Central memory CD4-positive, alpha-beta T cell (primary cell): ENCODE results near the gene ACADM.
"Not testable (repeated sequence)": the region's sequence is repeated elsewhere in the genome, so short reads cannot be mapped to it uniquely, and the experiment has no call there.

Experiments used
- DNase-seq: peaks from one replicate; pipeline ENCODE4 v3.0.0; 2022

ACADM gene

DNA sequence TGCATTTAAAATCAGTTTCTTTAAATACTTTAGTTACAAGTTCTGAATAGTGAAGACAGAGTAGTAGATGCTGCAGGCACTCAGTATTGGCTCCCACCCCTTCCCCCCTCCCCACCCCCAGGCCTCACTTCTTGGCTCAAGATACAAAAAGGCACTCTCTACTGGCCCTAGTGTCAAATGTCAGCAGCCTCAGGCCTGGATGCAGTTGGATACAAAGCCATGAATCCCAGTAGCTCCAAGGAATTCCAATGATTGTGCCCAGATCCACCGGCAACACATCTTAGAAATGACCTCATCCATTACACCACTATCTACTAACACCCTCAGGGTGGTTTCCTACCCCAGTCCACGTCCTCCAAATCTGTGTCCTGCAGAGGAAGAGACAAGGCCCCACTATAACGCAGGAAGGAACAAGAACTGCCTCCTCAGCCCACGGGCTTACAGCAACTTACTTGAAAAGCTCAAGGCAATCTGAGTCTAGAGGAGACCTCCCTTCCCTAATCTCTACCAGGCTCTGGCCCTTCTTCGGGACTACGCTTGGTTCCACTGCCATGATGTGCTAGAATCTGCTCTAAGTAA is 17.6 kb downstream of the ACADM start:
- no peak for DNase-seq

DNA sequence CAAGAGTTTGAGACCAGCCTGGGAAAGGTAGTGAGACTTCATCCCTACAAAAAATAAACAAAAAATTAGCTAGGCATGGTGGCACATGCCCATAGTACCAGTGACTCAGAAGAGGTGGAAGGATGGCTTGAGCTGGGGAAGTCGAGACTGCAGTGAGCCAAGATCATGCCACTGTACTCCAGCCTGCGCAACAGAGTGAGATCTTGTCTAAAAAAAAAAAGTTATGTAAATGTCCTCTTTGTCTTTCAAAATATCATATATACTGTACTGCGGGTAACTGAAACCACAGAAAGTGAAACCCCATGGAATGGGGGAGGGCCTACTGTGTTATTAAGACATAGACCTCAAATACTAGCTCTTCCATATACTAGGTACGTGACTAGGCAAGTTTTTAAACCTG is 20.8 kb downstream of the ACADM start:
- DNase-seq, result no peak

DNA sequence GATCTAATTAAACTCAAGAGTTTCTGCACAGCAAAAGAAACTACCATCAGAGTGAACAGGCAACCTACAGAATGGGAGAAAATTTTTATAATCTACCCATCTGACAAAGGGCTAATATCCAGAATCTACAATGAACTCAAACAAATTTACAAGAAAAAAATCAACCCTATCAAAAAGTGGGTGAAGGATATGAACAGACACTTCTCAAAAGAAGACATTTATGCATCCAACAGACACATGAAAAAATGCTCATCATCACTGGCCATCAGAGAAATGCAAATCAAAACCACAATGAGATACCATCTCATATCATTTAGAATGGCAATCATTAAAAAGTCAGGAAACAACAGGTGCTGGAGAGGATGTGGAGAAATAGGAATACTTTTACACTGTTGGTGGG is 32.7 kb downstream of the ACADM start:
- not testable (repeated sequence) for DNase-seq

DNA sequence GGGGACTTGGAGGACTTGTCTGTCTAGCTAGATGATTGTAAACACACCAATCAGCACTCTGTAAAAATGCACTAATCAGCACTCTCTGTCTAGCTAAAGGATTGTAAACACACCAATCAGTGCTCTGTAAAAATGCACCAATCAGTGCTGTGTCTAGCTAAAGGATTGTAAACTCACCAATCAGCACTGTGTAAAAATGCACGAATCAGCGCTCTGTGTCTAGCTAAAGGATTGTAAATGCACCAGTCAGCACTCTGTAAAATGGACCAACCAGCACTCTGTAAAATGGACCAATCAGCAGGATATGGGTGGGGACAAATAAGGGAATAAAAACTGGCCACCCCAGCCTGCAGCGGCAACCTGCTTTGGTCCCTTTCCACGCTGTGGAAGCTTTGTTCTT is 34.0 kb downstream of the ACADM start:
- DNase-seq, result not testable (repeated sequence)

DNA sequence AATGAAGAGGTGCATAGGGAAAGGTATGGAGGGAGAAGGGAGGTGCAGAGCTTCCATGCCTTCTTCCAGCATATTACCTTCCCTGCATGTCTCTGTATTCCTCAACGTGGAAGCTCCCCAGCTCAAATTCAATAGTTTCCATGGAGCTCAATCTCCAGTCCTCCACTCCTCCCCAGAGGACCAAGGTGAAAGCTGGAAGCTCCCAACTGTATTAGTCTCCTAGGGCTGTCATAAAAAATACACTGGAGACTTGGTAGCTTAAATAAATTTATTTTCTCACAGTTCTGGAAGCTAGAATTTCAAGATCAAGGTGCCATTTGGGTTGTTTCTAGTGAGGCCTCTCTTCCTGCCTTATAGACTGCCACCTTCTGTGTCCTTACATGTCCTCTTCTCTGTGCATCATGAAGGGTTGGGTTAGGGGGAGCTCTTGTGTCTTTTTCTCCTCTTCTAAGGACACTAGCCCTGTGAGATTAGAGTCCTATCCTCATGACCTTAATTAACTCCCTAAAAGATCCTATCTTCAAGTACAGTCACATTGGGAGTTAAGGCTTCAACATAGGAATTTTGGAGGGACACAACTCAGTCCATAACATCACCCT is 39.6 kb downstream of the ACADM start:
- DNase-seq, result no peak

DNA sequence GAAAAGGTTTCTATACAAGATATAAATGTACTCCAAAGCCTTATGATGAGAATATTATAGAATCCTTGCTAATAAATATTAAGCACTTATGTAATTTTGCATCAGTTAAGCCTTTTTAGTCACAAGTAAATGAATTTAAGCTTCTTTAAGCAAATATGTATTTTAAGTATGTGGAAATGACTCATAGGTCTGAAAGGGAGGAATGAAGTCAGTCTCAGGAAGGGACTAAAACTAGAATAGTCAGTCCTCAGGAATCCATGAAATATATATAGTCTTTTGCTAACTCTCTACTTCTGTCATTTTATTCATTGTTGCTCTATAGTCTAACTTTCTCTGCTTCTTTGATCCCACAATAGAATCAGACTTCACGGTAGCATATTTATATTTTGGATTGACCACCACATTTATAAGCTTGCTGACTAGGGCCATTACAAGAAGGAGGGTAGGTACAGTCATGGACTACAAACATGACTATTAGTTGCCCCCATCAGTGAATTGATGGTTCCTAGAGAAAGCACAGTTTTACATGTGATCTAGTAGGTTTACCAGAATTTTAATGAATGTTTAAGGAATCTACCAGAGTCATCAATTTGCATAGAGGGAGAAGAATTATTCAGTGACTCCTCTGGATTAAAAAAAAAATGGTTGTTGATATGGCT is 41.3 kb downstream of the ACADM start:
- DNase-seq, result no peak

DNA sequence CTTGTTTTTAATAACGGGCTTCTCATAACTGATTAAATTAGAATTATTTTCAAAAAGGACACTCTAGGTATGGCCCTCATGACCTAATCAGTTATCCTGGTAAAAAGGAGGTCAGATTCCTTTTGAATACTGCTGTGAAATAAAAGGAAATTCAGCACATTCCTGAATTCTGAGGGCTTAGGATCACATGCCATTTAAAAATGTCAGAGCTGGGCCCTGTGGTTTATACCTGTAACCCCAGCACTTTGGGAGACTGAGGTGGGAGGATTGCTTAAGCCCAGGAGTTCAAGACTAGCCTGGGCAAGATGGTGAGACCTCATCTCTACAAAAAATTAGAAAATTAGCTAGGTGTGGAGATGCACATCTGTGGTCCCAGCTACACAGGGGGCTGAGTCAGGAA is 43.5 kb downstream of the ACADM start:
- DNase-seq, result no peak

DNA sequence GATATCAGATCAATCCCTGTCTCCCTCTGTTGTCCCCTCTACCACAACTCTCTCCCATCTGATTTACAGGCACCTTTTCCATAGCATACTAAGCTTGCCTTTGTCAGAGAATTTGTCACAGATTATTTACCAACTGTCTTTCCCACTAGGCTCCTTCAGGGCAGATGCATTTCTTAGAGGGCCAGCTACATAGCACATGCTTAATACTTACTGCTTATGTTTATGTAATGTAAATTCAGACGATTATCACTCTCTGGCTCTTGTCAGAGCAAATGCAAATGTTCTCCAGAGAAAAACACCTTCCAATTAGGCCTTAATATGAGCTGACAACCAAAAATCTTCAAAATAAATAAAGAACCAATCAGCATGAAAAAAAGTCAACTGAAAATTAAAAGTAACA is 46.3 kb downstream of the ACADM start:
- no peak for DNase-seq

DNA sequence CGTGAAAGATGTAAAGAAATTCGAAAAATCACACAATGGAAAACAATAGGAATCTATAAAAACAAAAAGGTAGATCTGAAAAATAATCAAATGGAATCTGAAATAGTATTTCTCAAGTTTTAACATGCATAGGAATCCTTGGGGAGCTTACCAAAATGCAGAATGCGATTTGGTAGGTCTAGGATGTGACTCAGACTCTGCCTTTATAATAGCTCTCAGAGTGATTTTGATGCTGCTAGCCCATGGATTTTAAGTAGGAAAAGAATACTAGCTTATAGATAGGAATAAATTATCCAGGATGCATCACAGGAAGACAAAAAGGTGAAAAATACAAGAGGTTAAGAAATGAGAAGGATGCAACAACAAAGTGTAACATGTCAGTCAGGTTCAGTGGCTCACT is 47.5 kb downstream of the ACADM start:
- no peak for DNase-seq

DNA sequence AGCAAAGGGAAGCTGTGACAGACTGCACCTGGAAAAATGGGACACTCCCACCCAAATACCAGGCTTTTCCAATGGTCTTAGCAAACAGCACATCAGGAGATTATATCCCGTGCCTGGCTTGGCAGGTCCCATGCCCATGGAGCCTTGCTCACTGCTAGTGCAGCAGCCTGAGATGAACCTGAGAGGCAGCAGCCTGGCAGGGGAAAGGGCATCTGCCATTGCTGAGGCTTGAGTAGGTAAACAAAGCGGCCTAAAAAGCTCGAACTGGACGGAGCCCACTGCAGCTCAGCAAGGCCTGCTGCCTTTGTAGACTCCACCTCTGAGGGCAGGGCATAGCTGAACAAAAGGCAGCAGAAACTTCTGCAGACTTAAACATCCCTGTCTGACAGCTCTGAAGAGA is 53.3 kb downstream of the ACADM start:
- DNase-seq, result not testable (repeated sequence)

DNA sequence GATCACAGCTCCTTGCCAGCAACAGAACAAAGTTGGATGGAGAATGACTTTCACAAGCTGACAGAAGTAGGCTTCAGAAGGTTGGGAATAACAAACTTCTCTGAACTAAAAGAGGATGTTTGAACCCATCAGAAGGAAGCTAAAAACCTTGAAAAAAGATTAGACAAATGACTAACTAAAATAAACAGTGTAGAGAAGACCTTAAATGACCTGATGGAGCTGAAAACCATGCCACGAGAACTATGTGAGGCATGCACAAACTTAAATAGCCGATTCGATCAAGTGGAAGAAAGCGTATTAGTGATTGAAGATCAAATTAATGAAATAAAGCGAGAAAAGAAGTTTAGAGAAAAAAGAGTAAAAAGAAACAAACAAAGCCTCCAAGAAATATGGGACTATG is 54.2 kb downstream of the ACADM start:
- not testable (repeated sequence) for DNase-seq

DNA sequence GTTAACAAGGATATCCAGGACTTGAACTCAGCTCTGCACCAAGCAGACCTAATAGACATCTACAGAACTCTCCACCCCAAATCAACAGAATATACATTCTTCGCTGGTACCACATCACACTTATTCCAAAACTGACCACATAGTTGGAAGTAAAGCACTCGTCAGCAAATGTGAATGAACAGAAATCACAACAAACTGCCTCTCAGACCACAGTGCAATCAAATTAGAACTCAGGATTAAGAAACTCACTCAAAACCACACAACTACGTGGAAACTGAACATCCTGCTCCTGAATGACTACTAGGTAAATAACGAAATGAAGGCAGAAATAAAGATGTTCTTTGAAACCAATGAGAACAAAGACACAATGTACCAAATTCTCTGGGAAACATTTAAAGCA is 55.7 kb downstream of the ACADM start:
- DNase-seq, result not testable (repeated sequence)

DNA sequence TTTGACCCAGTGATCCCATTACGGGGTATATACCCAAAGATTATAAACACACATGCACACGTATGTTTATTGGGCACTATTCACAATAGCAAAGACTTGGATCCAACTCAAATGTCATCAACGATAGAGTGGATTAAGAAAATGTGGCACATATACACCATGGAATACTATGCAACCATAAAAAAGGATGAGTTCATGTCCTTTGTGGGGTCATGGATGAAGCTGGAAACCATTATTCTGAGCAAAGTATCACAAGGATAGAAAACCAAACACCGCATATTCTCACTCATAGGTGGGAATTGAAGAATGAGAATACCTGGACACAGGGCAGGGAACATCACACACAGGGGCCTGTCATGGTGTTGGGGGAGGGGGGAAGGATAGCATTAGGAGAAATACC is 59.4 kb downstream of the ACADM start:
- not testable (repeated sequence) for DNase-seq

DNA sequence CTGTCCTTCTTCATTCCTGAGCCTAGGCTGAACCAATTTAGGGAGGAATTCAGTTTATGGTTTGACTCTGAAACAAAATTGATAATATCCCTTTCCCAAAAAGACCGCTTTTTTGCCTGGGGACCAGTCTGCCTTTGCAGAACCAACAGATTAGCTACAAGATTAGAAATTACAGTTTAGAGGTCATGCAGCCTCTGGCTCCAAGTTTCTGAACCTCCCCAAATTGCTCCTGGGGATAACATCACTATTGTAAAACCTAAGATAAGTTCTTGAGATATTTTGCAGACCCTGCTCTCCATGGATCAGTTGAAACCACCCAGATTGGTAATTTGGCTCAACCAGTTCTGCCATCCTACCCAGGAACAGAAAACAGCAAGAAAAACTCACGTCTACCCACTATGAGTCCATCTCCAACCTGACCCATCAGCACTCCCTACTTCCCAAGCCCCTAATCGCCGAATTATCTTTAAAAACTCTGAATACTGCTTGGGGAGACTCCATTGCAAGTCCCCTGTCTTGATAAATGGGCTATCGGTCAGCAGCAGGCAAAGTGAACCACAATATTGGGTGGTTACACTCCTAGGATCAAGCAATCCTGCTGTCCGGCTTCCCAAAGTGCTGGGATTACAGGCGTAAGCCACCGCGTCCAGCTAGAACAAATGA is 60.9 kb downstream of the ACADM start:
- DNase-seq, result no peak

DNA sequence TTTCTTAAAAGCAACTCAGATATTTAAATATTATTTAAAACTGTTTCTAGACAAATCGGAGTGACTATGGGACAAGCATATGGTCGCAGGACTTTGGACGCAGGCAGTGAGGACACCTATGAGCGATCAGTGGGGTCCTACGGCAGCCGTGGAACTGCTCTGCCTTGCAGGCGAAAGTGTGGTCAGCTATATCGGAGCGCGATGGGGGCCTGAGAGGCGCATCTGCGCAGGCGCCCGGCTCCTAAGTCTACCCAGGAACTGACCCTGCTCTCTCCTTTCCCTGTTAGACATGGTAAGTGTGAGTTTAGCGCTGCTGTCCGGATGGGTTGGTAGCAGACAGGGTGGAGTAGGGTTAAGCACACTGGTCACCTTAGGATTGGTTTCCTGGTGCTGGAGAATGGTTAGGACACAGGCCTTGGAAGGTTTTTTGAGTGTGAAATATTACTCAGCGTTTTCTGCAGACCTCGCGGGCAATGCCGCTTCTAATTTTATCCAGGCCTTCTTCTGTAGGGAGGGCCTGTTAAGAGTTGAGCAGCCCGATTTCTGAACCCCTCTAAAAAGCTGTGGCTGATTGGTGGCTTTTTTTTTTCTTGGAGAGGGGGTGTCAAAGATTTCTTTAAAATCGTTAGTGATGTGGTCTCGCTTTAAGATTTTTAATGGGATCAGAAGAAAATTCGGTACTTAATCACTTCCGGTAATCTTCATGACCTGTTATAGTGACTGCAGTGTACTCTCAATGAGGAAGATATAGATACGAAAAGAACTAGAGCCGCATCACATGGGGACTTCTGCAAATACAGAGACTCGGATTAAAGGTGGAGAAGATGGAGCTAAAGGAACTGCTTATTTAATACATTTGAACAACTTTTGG is 61.7 kb downstream of the ACADM start, which contains the start of gene RABGGTB:
Gene RABGGTB (plus strand): TSS at position 274 of the 871 bp plus-strand sequence. CDS start 16 bp downstream, at position 290.
- peak; percentile 92 for DNase-seq

DNA sequence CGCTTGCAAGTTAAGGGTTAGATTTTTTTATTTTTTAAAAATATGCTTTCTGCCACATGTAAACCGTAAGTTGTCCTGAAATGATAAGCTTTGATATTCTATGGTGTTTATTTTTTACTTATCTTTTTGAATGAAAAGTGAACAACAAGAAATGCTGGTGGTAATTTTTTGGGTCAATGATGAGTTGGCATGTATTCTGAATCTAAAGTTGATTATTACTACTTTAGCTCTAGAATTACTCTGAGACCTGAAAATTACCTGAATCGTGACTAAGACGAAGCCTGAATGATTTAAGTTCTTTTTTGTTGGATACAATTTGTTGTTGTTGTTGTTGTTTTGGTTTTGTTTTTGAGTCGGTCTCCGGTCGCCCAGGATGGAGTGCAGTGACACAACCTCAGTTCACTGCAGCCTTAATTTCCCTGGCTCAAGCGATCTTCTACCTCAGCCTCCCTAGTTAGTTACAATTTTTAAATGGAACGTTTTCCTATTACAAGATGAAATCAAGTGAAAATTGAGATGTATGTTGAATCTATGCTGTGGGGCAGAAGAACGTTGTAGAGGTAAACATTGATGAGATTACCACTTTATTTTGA is 62.5 kb downstream of the ACADM start:
- DNase-seq, result no peak

DNA sequence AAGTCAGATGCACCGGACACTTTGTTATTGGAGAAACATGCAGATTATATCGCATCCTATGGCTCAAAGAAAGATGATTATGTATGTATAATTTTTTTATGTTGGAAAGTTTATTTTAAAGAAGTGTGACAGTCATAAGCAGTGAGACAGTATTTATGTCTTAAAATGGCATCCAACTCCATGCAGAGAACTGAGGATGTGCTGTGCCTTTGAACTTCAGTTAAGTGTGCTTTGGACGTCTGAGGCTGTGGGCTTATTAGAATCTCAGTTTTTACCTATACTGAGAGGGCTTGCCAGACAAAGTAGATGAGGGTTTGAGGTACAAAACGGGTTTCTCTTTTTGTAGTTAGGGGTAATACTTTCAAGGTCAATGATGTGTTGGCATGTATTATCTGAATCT is 63.0 kb downstream of the ACADM start:
- DNase-seq, result no peak

DNA sequence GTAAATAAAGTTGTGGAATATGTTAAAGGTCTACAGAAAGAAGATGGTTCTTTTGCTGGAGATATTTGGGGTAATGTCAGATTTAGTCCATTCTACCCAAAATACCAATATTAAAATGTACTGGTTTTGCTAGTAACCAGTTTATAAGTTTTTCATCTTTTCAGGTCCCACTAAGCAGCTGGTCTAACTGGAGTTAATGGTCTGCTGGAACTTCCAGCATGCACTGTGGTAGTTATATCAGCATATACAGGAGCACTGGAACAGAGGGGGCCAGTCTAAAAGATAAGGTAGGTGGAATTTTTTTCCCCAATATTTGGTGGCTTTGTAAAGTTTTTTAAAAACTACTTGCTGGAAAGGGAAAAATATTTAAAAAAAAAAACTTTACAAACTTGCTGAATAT is 65.5 kb downstream of the ACADM start:
- no peak for DNase-seq

DNA sequence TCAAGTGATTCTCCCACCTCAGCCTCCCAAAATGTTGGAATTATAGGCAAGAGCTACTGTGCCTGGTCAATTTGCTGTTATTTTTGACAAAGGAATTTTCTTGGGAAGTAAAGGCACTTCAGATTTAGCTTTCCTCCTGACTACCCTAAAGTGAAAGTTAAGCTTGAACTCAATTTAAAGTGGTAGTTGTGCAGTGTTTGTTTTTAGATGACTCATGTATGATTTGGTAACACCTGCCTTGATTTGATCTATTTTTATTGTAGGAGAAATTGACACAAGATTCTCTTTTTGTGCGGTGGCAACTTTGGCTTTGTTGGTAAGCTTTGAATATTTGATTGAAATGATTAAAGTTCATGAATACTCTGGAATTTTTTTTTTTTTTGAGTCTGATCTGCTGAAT is 66.5 kb downstream of the ACADM start:
- no peak for DNase-seq

DNA sequence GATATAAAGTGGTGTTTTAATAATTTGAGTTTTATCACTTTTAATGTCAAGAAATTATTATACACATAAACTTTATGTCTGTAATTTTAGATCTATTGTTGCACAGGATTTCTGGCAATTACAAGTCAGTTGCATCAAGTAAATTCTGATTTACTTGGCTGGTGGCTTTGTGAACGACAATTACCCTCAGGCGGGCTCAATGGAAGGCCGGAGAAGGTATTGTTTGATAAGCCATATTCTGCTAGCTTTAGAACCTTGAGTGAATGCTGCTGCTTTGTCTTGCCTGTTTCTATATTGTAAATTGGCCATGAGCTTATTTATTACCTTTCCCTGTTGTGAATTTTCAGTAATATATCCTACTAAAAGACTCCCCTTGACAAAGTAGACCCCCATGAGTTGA is 67.6 kb downstream of the ACADM start:
- DNase-seq, result no peak

DNA sequence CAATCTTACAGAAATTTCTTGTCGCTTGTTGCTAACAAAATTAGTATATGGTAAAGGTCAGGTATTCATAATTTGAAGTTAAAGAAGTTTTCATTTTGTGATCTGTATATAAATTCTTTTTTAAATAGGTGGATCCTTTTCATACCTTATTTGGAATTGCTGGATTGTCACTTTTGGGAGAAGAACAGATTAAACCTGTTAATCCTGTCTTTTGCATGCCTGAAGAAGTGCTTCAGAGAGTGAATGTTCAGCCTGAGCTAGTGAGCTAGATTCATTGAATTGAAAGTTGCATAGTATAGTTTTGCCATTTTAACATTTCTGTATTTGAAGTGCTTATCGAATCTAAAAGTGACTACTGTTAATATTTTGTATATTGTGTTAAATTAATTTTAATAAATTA is 69.9 kb downstream of the ACADM start:
- DNase-seq, result no peak

DNA sequence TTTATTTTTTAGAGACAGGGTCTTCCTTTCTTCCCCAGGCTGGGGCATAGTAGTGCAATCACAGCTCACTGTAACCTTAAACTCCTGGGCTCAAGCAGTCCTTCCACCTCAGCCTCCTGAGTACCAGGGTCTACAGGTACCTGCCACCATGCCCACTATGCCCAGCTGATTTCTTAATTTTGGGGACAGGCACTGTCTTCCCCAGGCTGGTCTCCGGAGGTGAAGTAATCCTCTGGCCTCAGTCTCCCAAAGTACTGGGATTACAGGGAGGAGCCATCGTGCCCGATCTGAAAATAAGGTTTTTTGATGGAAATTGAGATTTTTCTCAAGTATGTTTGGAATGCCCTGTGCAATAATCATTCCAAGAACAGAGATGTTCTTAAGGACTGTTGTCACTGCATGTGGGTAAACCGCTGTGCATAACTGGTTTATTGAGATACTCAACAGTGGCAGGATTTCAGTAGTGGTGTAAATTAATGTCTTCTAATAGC is 71.2 kb downstream of the ACADM start:
- DNase-seq, result no peak
